HG03378 (cell line): ENCODE results near the gene ZNF605.
"Not testable (repeated sequence)": the region's sequence is repeated elsewhere in the genome, so short reads cannot be mapped to it uniquely, and the experiment has no call there.

Experiments
- ATAC-seq: cut with Tn5 transposase; IDR thresholded peaks from one replicate; pipeline ENCODE4 v1.9.1; 2021; ENCODE audit warnings: mild to moderate bottlenecking, moderate library complexity; ENCODE audit not compliant: unreplicated experiment

The ZNF605 gene

GRCh38 chr12:132908145-132909029, 47.7 kb downstream of the ZNF605 start:
- peak; percentile 98 for ATAC-seq

- not testable (repeated sequence) for ATAC-seq
Measured at GRCh38 chr12:132907789-132908144, 48.3 kb downstream of the ZNF605 start.

GRCh38 chr12:132907216-132907615, 48.9 kb downstream of the ZNF605 start:
- ATAC-seq: no peak

- no peak for ATAC-seq
Measured at GRCh38 chr12:132904718-132905328, 51.3 kb downstream of the ZNF605 start.

GRCh38 chr12:132899033-132899432, 57.1 kb downstream of the ZNF605 start:
- ATAC-seq: no peak

GRCh38 chr12:132888852-132889251, 67.3 kb downstream of the ZNF605 start:
- ATAC-seq: no peak

GRCh38 chr12:132887513-132888351, 68.4 kb downstream of the ZNF605 start, which contains the start of gene CHFR:
Gene CHFR (minus strand): TSS chr12:132887605. CDS start chr12:132887328, 277 bp downstream.
- ATAC-seq: peak; percentile 93

GRCh38 chr12:132886529-132887477, 69.3 kb downstream of the ZNF605 start:
- ATAC-seq: peak; percentile 30

GRCh38 chr12:132881818-132882217, 74.3 kb downstream of the ZNF605 start:
- ATAC-seq: no peak

GRCh38 chr12:132874620-132875019, 81.5 kb downstream of the ZNF605 start:
- ATAC-seq: not testable (repeated sequence)

GRCh38 chr12:132874175-132874574, 81.9 kb downstream of the ZNF605 start:
- no peak for ATAC-seq

GRCh38 chr12:132873724-132874123, 82.4 kb downstream of the ZNF605 start:
- no peak for ATAC-seq

GRCh38 chr12:132872975-132873421, 83.1 kb downstream of the ZNF605 start:
- no peak for ATAC-seq

- no peak for ATAC-seq
Measured at GRCh38 chr12:132872073-132872855, 83.8 kb downstream of the ZNF605 start.

GRCh38 chr12:132869551-132869950, 86.6 kb downstream of the ZNF605 start:
- ATAC-seq: no peak
